ENCODE results near the gene APOC3. TPM values are rescaled to one million over a fixed set of nuclear protein-coding genes. Genes with fewer than 3 reads are reported as not detected.

APOC3 gene
- total RNA-seq, 1 donor from 2014 or later = not detected

- Mint-ChIP-seq H3K4me1 (ENCODE audit: low read depth) (peaks cover 42% of the 10 kb centered on the region), H3K9me3 (no peaks in the 10 kb centered on the region), H3K27ac (no peak overlapping the region), H3K36me3 (ENCODE audit: low read depth) (peaks cover 58% of the 10 kb centered on the region), H3K4me3 (ENCODE audit: low read depth) (no peak overlapping the region), H3K27me3 (ENCODE audit: low read depth) (no peaks in the 10 kb centered on the region)
- intact Hi-C loops (cut with micrococcal nuclease) = no loop called here
- no peak for DNase-seq (ENCODE audit: low spot score)
These were observed 19.8 kb downstream of the APOC3 start for GRCh38 chr11:116849486-116849885.

DNA sequence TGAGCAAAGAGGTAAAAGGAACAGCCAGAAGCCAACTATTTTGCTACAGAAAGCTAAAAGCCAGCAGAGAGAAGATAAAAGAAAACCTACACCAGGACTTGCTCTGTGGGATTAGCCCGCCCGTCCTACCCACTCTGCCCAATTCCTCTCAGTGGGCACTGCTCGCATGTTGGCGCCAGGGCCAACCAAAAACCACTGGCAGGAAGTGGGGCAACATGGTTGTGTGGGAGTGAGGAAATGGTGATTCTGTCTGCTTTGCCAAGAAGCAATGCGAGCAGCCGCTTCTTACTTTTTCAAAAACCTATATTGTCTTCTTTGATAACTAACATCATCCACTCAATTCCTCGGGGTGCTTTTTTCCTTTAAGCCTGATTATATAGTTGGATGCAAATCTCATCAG lies 21.9 kb downstream of the APOC3 start:
- intact Hi-C loops (cut with micrococcal nuclease) = loop anchor here (2.0 to 5.0 kb wide), 6 partner anchors 15 to 381 kb away; partner anchors contain the start of genes APOA1, PCSK7, RNF214 and ZPR1
- no peaks in the 10 kb centered on the region for H3K9me3 Mint-ChIP-seq
- no peak for DNase-seq (ENCODE audit: low spot score)
- peaks cover 52% of the 10 kb centered on the region for H3K4me1 Mint-ChIP-seq (ENCODE audit: low read depth)
- H3K27ac Mint-ChIP-seq = peak overlapping the region; percentile 56
- H3K4me3 Mint-ChIP-seq (ENCODE audit: low read depth) = peak overlapping the region; percentile 45
- peaks cover 55% of the 10 kb centered on the region for H3K36me3 Mint-ChIP-seq (ENCODE audit: low read depth)
- H3K27me3 Mint-ChIP-seq (ENCODE audit: low read depth) = no peaks in the 10 kb centered on the region

DNA sequence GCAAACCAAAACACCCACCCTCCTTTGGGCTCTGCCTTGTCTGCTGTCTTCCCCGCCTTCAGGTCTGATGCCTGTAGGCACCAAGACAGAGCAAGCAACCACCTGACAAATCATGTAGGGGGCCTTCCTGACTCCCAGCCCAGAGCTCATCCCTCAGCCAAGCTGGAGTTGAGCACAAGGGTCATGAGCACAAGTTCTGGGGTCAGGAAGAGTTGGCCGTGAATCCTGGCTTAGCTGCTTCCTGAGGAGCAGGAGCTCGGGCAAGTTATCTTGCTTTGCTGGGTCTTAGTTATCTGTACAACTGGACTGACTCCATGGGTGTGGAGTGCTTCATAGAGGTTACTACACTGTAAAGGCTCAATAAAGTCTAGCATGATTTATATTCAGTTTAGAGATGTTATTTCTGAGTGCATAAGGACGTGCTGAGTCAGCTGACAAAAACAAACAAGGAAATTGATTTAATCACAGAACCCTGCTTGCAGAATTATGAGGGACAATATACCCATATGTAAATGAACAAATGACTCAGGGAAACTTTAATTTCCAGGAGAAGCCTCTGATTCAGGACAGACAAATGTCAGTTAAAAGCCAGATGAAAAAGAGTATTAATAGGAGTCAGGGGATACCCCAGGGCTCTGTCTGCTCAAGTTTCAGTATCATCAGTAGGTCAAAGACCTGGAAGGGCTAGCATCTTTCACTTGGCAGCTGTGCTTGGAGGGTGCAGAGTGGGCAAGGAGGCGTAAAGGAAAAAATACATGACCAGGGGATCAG lies 22.7 kb downstream of the APOC3 start:
- Mint-ChIP-seq H3K4me1 (ENCODE audit: low read depth) (peaks cover 52% of the 10 kb centered on the region), H3K36me3 (ENCODE audit: low read depth) (peaks cover 55% of the 10 kb centered on the region), H3K4me3 (ENCODE audit: low read depth) (peak overlapping the region; percentile 69), H3K27ac (peak overlapping the region; percentile 90), H3K27me3 (ENCODE audit: low read depth) (no peaks in the 10 kb centered on the region), H3K9me3 (no peaks in the 10 kb centered on the region)
- no peak for DNase-seq (ENCODE audit: low spot score)
- intact Hi-C loops (cut with micrococcal nuclease) = loop anchor here (1.0 to 5.0 kb wide), 9 partner anchors 16 to 380 kb away; partner anchors contain the start of genes APOA1, PCSK7, RNF214 and ZPR1

GRCh38 chr11:116853461-116854073 lies 23.9 kb downstream of the APOC3 start:
- intact Hi-C loops (cut with micrococcal nuclease) = loop anchor here (1.0 to 5.0 kb wide), 9 partner anchors 17 to 379 kb away; partner anchors contain the start of genes APOA1, PCSK7, RNF214 and ZPR1

GRCh38 chr11:116855413-116855812 lies 25.7 kb downstream of the APOC3 start:
- no peak overlapping the region for H3K4me3 Mint-ChIP-seq (ENCODE audit: low read depth)
- H3K27me3 Mint-ChIP-seq (ENCODE audit: low read depth) = no peaks in the 10 kb centered on the region
- peaks cover 46% of the 10 kb centered on the region for H3K4me1 Mint-ChIP-seq (ENCODE audit: low read depth)
- H3K36me3 Mint-ChIP-seq (ENCODE audit: low read depth) = peaks cover 59% of the 10 kb centered on the region
- peak overlapping the region; percentile 39 for H3K27ac Mint-ChIP-seq
- DNase-seq (ENCODE audit: low spot score) = no peak
- H3K9me3 Mint-ChIP-seq = no peaks in the 10 kb centered on the region
- intact Hi-C loops (cut with micrococcal nuclease) = no loop called here

More at GRCh38 chr11:116853461-116854073, 23.9 kb downstream of the APOC3 start:
- no peaks in the 10 kb centered on the region for H3K9me3 Mint-ChIP-seq
- peak overlapping the region; percentile 53 for H3K4me3 Mint-ChIP-seq (ENCODE audit: low read depth)
- peaks cover 62% of the 10 kb centered on the region for H3K36me3 Mint-ChIP-seq (ENCODE audit: low read depth)
- no peaks in the 10 kb centered on the region for H3K27me3 Mint-ChIP-seq (ENCODE audit: low read depth)
- H3K27ac Mint-ChIP-seq = peak overlapping the region; percentile 90
- peaks cover 52% of the 10 kb centered on the region for H3K4me1 Mint-ChIP-seq (ENCODE audit: low read depth)
- DNase-seq (ENCODE audit: low spot score) = peak; percentile 69

GRCh38 chr11:116856423-116856822 lies 26.7 kb downstream of the APOC3 start:
- H3K27ac Mint-ChIP-seq = no peak overlapping the region
- intact Hi-C loops (cut with micrococcal nuclease) = no loop called here
- DNase-seq (ENCODE audit: low spot score) = no peak
- H3K36me3 Mint-ChIP-seq (ENCODE audit: low read depth) = peaks cover 64% of the 10 kb centered on the region
- H3K4me1 Mint-ChIP-seq (ENCODE audit: low read depth) = peaks cover 42% of the 10 kb centered on the region
- no peak overlapping the region for H3K4me3 Mint-ChIP-seq (ENCODE audit: low read depth)
- H3K9me3 Mint-ChIP-seq = no peaks in the 10 kb centered on the region
- no peaks in the 10 kb centered on the region for H3K27me3 Mint-ChIP-seq (ENCODE audit: low read depth)

GRCh38 chr11:116857316-116857715 lies 27.6 kb downstream of the APOC3 start:
- Mint-ChIP-seq H3K27me3 (ENCODE audit: low read depth) (no peaks in the 10 kb centered on the region), H3K27ac (no peak overlapping the region), H3K36me3 (ENCODE audit: low read depth) (peaks cover 72% of the 10 kb centered on the region), H3K4me3 (ENCODE audit: low read depth) (no peak overlapping the region), H3K9me3 (no peaks in the 10 kb centered on the region), H3K4me1 (ENCODE audit: low read depth) (peaks cover 38% of the 10 kb centered on the region)
- intact Hi-C loops (cut with micrococcal nuclease) = no loop called here
- DNase-seq (ENCODE audit: low spot score) = no peak

DNA sequence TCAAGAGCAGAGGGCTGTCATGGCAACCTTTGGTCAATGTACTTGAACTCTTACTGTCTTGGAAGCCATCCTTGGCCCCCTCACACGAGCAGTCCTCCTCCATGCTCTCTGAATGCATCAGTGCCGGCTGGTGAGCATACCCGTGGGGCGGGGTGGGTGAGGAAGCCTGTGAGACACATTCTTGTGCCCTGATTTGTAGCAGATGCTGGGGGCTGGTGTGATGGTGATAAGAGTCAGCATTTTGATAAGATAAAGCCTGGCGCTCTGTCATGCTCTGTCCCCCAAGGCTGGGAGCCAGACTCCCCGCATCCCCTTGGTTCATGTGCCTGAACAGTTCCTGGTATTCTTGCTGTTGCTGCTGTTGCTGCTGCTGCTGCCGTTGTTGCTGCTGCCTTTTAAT lies 28.2 kb downstream of the APOC3 start:
- peaks cover 32% of the 10 kb centered on the region for H3K4me1 Mint-ChIP-seq (ENCODE audit: low read depth)
- peaks cover 72% of the 10 kb centered on the region for H3K36me3 Mint-ChIP-seq (ENCODE audit: low read depth)
- no peak overlapping the region for H3K4me3 Mint-ChIP-seq (ENCODE audit: low read depth)
- intact Hi-C loops (cut with micrococcal nuclease) = no loop called here
- H3K27me3 Mint-ChIP-seq (ENCODE audit: low read depth) = no peaks in the 10 kb centered on the region
- no peaks in the 10 kb centered on the region for H3K9me3 Mint-ChIP-seq
- no peak overlapping the region for H3K27ac Mint-ChIP-seq
- no peak for DNase-seq (ENCODE audit: low spot score)

DNA sequence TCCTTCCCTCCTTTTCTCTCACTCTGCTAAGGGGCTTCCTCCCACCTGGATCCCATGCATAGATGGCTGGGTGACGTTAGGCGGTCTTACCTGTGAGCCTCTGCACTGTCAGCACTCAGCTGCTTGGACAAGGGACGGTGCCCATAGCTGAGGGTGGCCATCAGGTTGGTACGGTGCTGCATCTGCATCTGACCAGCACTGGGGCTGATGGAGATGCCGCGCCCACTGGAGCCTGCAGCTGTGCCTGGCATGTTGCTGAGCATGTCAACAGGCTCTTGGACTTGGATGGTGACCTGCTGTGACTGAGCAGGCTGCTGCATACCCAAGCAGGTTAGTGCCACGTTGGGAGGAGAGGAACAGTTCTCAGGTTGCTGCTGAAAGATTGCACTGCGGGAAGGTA lies 29.5 kb downstream of the APOC3 start:
- intact Hi-C loops (cut with micrococcal nuclease) = no loop called here
- Mint-ChIP-seq H3K9me3 (no peaks in the 10 kb centered on the region), H3K27ac (no peak overlapping the region), H3K27me3 (ENCODE audit: low read depth) (no peaks in the 10 kb centered on the region), H3K36me3 (ENCODE audit: low read depth) (peaks cover 74% of the 10 kb centered on the region), H3K4me3 (ENCODE audit: low read depth) (no peak overlapping the region), H3K4me1 (ENCODE audit: low read depth) (peaks cover 19% of the 10 kb centered on the region)
- DNase-seq (ENCODE audit: low spot score) = no peak

DNA sequence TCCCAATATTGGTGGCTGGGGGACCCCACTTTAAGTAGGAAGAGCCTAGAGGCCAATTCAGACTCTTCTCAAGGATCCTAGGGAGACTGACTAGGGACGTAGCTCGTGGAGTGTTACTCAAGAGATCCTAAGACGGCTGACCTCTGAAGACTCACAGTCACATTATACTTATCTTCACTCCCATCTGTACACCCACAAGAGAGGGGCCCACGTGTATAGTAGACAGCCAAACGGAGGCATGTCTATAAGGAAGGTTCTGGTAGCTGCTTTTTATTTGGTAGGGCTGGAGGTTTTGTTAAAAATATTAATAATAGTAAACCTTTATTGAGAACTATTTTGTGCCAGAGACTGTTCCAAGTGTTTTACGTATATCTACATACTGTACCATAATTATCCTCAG lies 30.6 kb downstream of the APOC3 start:
- peaks cover 74% of the 10 kb centered on the region for H3K36me3 Mint-ChIP-seq (ENCODE audit: low read depth)
- H3K4me1 Mint-ChIP-seq (ENCODE audit: low read depth) = peaks cover 13% of the 10 kb centered on the region
- intact Hi-C loops (cut with micrococcal nuclease) = no loop called here
- H3K27ac Mint-ChIP-seq = no peak overlapping the region
- no peak overlapping the region for H3K4me3 Mint-ChIP-seq (ENCODE audit: low read depth)
- DNase-seq (ENCODE audit: low spot score) = no peak
- H3K9me3 Mint-ChIP-seq = no peaks in the 10 kb centered on the region
- no peaks in the 10 kb centered on the region for H3K27me3 Mint-ChIP-seq (ENCODE audit: low read depth)

DNA sequence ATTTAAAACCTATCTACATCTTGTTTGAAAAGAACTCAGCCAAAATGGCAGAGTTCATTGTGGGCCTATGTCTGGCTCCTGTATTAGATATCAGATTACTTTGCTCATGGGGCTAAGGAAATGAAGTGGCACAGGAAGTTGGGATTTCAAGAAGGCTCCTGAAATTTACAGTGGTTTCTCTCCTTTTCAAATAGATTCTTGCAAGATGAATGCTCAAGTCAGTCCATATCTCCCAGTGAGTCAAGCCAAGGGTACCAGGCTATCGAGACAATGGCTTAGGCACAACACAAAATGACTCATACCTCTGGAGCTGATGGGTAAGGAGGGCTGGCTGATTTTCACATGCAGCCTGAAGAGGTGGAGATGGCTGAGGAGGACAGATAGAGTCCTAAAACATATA lies 31.8 kb downstream of the APOC3 start:
- Mint-ChIP-seq H3K27me3 (ENCODE audit: low read depth) (no peaks in the 10 kb centered on the region), H3K4me3 (ENCODE audit: low read depth) (no peak overlapping the region), H3K27ac (no peak overlapping the region), H3K4me1 (ENCODE audit: low read depth) (peaks cover 6% of the 10 kb centered on the region), H3K36me3 (ENCODE audit: low read depth) (peaks cover 74% of the 10 kb centered on the region), H3K9me3 (no peaks in the 10 kb centered on the region)
- intact Hi-C loops (cut with micrococcal nuclease) = no loop called here
- DNase-seq (ENCODE audit: low spot score) = no peak

- Mint-ChIP-seq H3K27ac (no peak overlapping the region), H3K27me3 (ENCODE audit: low read depth) (no peaks in the 10 kb centered on the region), H3K36me3 (ENCODE audit: low read depth) (peaks cover 74% of the 10 kb centered on the region), H3K4me3 (ENCODE audit: low read depth) (no peak overlapping the region), H3K9me3 (no peaks in the 10 kb centered on the region), H3K4me1 (ENCODE audit: low read depth) (peaks cover 6% of the 10 kb centered on the region)
- intact Hi-C loops (cut with micrococcal nuclease) = no loop called here
- no peak for DNase-seq (ENCODE audit: low spot score)
These were observed 32.5 kb downstream of the APOC3 start for GRCh38 chr11:116862185-116862584.

DNA sequence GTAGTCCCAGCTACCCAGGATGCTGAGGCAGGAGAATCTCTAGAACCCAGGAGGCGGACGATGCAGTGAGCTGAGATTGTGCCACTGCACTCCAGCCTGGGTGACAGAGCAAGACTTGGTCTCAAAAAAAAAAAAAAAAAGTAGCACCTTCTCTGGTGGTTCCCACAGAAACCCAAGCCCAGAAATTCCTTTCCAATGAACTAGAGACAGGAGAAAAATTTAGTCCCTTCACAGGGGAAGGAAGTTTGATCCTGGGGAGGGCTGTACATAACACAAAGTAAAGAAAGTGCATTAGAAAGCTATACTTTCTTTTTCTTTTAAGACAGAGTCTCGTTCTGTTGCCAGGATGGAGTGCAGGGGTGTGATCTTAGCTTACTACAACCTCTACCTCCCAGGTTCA lies 33.2 kb downstream of the APOC3 start:
- no peak overlapping the region for H3K4me3 Mint-ChIP-seq (ENCODE audit: low read depth)
- peaks cover 75% of the 10 kb centered on the region for H3K36me3 Mint-ChIP-seq (ENCODE audit: low read depth)
- peaks cover 6% of the 10 kb centered on the region for H3K4me1 Mint-ChIP-seq (ENCODE audit: low read depth)
- H3K9me3 Mint-ChIP-seq = no peaks in the 10 kb centered on the region
- no peak overlapping the region for H3K27ac Mint-ChIP-seq
- DNase-seq (ENCODE audit: low spot score) = no peak
- no peaks in the 10 kb centered on the region for H3K27me3 Mint-ChIP-seq (ENCODE audit: low read depth)
- intact Hi-C loops (cut with micrococcal nuclease) = no loop called here
